Measurements from ENCODE around the gene OR10A7. TPM values are rescaled to one million over a fixed set of nuclear protein-coding genes. Genes with fewer than 3 reads are reported as not detected.
"Not testable (repeated sequence)": the region's sequence is repeated elsewhere in the genome, so short reads cannot be mapped to it uniquely, and the experiment has no call there.

Gene OR10A7, protein sequence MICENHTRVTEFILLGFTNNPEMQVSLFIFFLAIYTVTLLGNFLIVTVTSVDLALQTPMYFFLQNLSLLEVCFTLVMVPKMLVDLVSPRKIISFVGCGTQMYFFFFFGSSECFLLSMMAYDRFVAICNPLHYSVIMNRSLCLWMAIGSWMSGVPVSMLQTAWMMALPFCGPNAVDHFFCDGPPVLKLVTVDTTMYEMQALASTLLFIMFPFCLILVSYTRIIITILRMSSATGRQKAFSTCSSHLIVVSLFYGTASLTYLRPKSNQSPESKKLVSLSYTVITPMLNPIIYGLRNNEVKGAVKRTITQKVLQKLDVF
- polyA plus RNA-seq (2013): not detected in 2 replicates

DNA sequence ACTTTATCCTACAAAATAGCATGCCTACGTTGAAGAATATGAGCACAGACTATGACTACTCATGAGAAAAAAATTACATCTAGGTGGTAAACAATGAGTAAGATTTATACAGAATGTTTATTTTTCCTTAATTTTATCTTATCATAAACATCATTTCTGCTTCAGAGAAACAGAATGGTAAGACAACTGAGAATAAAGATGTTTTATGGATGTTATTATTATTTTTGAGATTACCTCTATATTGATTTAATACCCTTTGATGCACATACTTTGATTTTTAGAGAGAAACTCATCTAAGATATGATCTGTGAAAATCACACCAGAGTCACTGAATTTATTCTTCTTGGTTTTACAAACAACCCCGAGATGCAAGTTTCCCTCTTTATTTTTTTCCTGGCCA is at the start of gene OR10A7:
Gene OR10A7 (plus strand): TSS at position 301 of the 400 bp plus-strand sequence. CDS start 0 bp downstream, at position 301.
- Histone ChIP-seq H3K18ac (ENCODE audit: low read length) (no peak within 1 kb of the TSS), H2AFZ (ENCODE audit: insufficient read depth, low read length, poor library complexity) (no peak within 1 kb of the TSS), H4K91ac (ENCODE audit: low read depth, low read length) (no peak within 1 kb of the TSS), H3K9ac (ENCODE audit: low read length) (no peak within 1 kb of the TSS), H3K27ac (ENCODE audit: low read depth, low read length) (no peak within 1 kb of the TSS), H3K27me3 (ENCODE audit: insufficient read depth, low read length) (no peaks in the 10 kb centered on the region), H3K4ac (ENCODE audit: low read depth, low read length) (no peak within 1 kb of the TSS), H2BK120ac (ENCODE audit: insufficient read depth, low read length, poor library complexity) (no peak within 1 kb of the TSS), H4K12ac (ENCODE audit: low read depth, low read length) (no peak within 1 kb of the TSS), H4K8ac (ENCODE audit: low read depth, low read length) (no peak within 1 kb of the TSS), H3K23ac (ENCODE audit: low read length) (no peak within 1 kb of the TSS), H2BK5ac (ENCODE audit: low read depth, low read length, poor library complexity) (no peak within 1 kb of the TSS), H2AK5ac (ENCODE audit: low read length) (no peak within 1 kb of the TSS), H3K36me3 (ENCODE audit: control insufficient read depth in 1 of 2, insufficient read depth in 2 of 2, low read length in 2 of 2) (no peaks in the 10 kb centered on the region), H3K79me2 (ENCODE audit: control insufficient read depth, insufficient read depth, low read length, poor library complexity) (no peaks in the 10 kb centered on the region), H3K4me1 (ENCODE audit: control insufficient read depth in 1 of 2, insufficient read depth in 2 of 2, low read length in 2 of 2) (no peaks in the 10 kb centered on the region), H3K4me3 (ENCODE audit: low read depth, low read length) (no peak within 1 kb of the TSS), H2BK12ac (ENCODE audit: low read length) (no peak within 1 kb of the TSS), H3K4me2 (ENCODE audit: low read length) (no peak within 1 kb of the TSS), H3K9me3 (ENCODE audit: insufficient read depth, low read depth, low read length) (no peaks in the 10 kb centered on the region), H3K79me1 (ENCODE audit: low read length) (no peaks in the 10 kb centered on the region), H3K14ac (ENCODE audit: low read length) (no peak within 1 kb of the TSS)
- no CpG with 5 or more reads among the region's 2 CpGs for WGBS (ENCODE audit: extremely low coverage, insufficient coverage, insufficient read length)
- no peak for DNase-seq

GRCh38 chr12:55171445-55171844 is 49.4 kb upstream of the OR10A7 start:
- H2BK120ac ChIP-seq (ENCODE audit: insufficient read depth, low read length, poor library complexity): no peak overlapping the region
- H3K27ac ChIP-seq (ENCODE audit: low read depth, low read length): no peak overlapping the region
- no CpG with 5 or more reads among the region's 2 CpGs for WGBS (ENCODE audit: extremely low coverage, insufficient coverage, insufficient read length)
- no peaks in the 10 kb centered on the region for H3K79me1 ChIP-seq (ENCODE audit: low read length)
- no peak overlapping the region for H3K14ac ChIP-seq (ENCODE audit: low read length)
- no peak overlapping the region for H3K9ac ChIP-seq (ENCODE audit: low read length)
- H3K4me2 ChIP-seq (ENCODE audit: low read length): no peak overlapping the region
- no peaks in the 10 kb centered on the region for H3K36me3 ChIP-seq (ENCODE audit: control insufficient read depth in 1 of 2, insufficient read depth in 2 of 2, low read length in 2 of 2)
- no peak overlapping the region for H3K4me3 ChIP-seq (ENCODE audit: low read depth, low read length)
- no peaks in the 10 kb centered on the region for H3K4me1 ChIP-seq (ENCODE audit: control insufficient read depth in 1 of 2, insufficient read depth in 2 of 2, low read length in 2 of 2)
- H4K91ac ChIP-seq (ENCODE audit: low read depth, low read length): no peak overlapping the region
- H4K12ac ChIP-seq (ENCODE audit: low read depth, low read length): no peak overlapping the region
- H3K27me3 ChIP-seq (ENCODE audit: insufficient read depth, low read length): no peaks in the 10 kb centered on the region
- no peaks in the 10 kb centered on the region for H3K79me2 ChIP-seq (ENCODE audit: control insufficient read depth, insufficient read depth, low read length, poor library complexity)
- no peak overlapping the region for H3K23ac ChIP-seq (ENCODE audit: low read length)
- no peak overlapping the region for H2BK5ac ChIP-seq (ENCODE audit: low read depth, low read length, poor library complexity)
- H2BK12ac ChIP-seq (ENCODE audit: low read length): no peak overlapping the region
- no peak overlapping the region for H3K4ac ChIP-seq (ENCODE audit: low read depth, low read length)
- no peak overlapping the region for H2AK5ac ChIP-seq (ENCODE audit: low read length)
- no peaks in the 10 kb centered on the region for H3K9me3 ChIP-seq (ENCODE audit: insufficient read depth, low read depth, low read length)
- H2AFZ ChIP-seq (ENCODE audit: insufficient read depth, low read length, poor library complexity): no peak overlapping the region
- no peak for DNase-seq
- no peak overlapping the region for H3K18ac ChIP-seq (ENCODE audit: low read length)
- no peak overlapping the region for H4K8ac ChIP-seq (ENCODE audit: low read depth, low read length)

GRCh38 chr12:55171846-55172245 is 49.0 kb upstream of the OR10A7 start:
- not testable (repeated sequence) for H3K4me1 ChIP-seq (ENCODE audit: control insufficient read depth in 1 of 2, insufficient read depth in 2 of 2, low read length in 2 of 2); H3K36me3 ChIP-seq (ENCODE audit: control insufficient read depth in 1 of 2, insufficient read depth in 2 of 2, low read length in 2 of 2); H2AK5ac ChIP-seq (ENCODE audit: low read length); H3K4ac ChIP-seq (ENCODE audit: low read depth, low read length); H4K12ac ChIP-seq (ENCODE audit: low read depth, low read length); H2BK12ac ChIP-seq (ENCODE audit: low read length); H3K9ac ChIP-seq (ENCODE audit: low read length); H3K27me3 ChIP-seq (ENCODE audit: insufficient read depth, low read length); H2BK5ac ChIP-seq (ENCODE audit: low read depth, low read length, poor library complexity); H3K23ac ChIP-seq (ENCODE audit: low read length); H3K79me2 ChIP-seq (ENCODE audit: control insufficient read depth, insufficient read depth, low read length, poor library complexity); H3K4me3 ChIP-seq (ENCODE audit: low read depth, low read length); H3K79me1 ChIP-seq (ENCODE audit: low read length); DNase-seq; H3K4me2 ChIP-seq (ENCODE audit: low read length); H3K27ac ChIP-seq (ENCODE audit: low read depth, low read length); H4K8ac ChIP-seq (ENCODE audit: low read depth, low read length); H2BK120ac ChIP-seq (ENCODE audit: insufficient read depth, low read length, poor library complexity); H2AFZ ChIP-seq (ENCODE audit: insufficient read depth, low read length, poor library complexity); H3K14ac ChIP-seq (ENCODE audit: low read length); H4K91ac ChIP-seq (ENCODE audit: low read depth, low read length); H3K9me3 ChIP-seq (ENCODE audit: insufficient read depth, low read depth, low read length); H3K18ac ChIP-seq (ENCODE audit: low read length)
- no CpG with 5 or more reads among the region's 2 CpGs for WGBS (ENCODE audit: extremely low coverage, insufficient coverage, insufficient read length)

DNA sequence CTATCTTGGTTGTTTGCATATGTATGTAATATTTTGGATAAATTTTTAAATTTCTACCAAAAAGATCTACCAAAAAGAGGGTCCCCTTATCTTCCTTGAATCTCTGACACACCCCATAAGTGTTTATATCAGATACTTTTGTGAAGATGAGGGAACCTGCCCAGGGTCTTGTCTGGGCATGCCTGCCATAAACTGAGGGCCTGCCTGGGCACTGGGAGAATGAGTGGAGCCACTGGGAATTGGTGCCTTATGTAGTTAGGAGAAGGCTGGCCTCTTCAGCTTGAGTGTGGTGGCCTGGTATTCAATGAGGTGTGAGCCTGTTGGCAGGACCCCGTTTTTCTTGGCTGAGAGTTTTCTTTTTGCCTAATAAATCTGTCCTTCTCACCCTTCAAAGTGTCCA is 48.1 kb upstream of the OR10A7 start:
- H3K4ac ChIP-seq (ENCODE audit: low read depth, low read length): no peak overlapping the region
- WGBS (ENCODE audit: extremely low coverage, insufficient coverage, insufficient read length): no CpG with 5 or more reads among the region's 1 CpG
- H4K12ac ChIP-seq (ENCODE audit: low read depth, low read length): no peak overlapping the region
- no peak overlapping the region for H2AFZ ChIP-seq (ENCODE audit: insufficient read depth, low read length, poor library complexity)
- no peak overlapping the region for H2BK120ac ChIP-seq (ENCODE audit: insufficient read depth, low read length, poor library complexity)
- H3K36me3 ChIP-seq (ENCODE audit: control insufficient read depth in 1 of 2, insufficient read depth in 2 of 2, low read length in 2 of 2): no peaks in the 10 kb centered on the region
- H3K4me2 ChIP-seq (ENCODE audit: low read length): no peak overlapping the region
- H3K27ac ChIP-seq (ENCODE audit: low read depth, low read length): no peak overlapping the region
- H3K4me3 ChIP-seq (ENCODE audit: low read depth, low read length): no peak overlapping the region
- no peak overlapping the region for H2AK5ac ChIP-seq (ENCODE audit: low read length)
- H3K79me2 ChIP-seq (ENCODE audit: control insufficient read depth, insufficient read depth, low read length, poor library complexity): no peaks in the 10 kb centered on the region
- no peak overlapping the region for H4K8ac ChIP-seq (ENCODE audit: low read depth, low read length)
- H2BK12ac ChIP-seq (ENCODE audit: low read length): no peak overlapping the region
- no peak overlapping the region for H2BK5ac ChIP-seq (ENCODE audit: low read depth, low read length, poor library complexity)
- DNase-seq: no peak
- H3K14ac ChIP-seq (ENCODE audit: low read length): no peak overlapping the region
- no peaks in the 10 kb centered on the region for H3K9me3 ChIP-seq (ENCODE audit: insufficient read depth, low read depth, low read length)
- no peaks in the 10 kb centered on the region for H3K4me1 ChIP-seq (ENCODE audit: control insufficient read depth in 1 of 2, insufficient read depth in 2 of 2, low read length in 2 of 2)
- no peak overlapping the region for H3K23ac ChIP-seq (ENCODE audit: low read length)
- no peaks in the 10 kb centered on the region for H3K79me1 ChIP-seq (ENCODE audit: low read length)
- H3K27me3 ChIP-seq (ENCODE audit: insufficient read depth, low read length): no peaks in the 10 kb centered on the region
- H3K9ac ChIP-seq (ENCODE audit: low read length): no peak overlapping the region
- H3K18ac ChIP-seq (ENCODE audit: low read length): no peak overlapping the region
- H4K91ac ChIP-seq (ENCODE audit: low read depth, low read length): no peak overlapping the region
